ENCODE measurements around the gene TRIM69.
"Not testable (repeated sequence)": the region's sequence is repeated elsewhere in the genome, so short reads cannot be mapped to it uniquely, and the experiment has no call there.

TRIM69 gene

GRCh38 chr15:44718180-44718926 is 18.0 kb upstream of the TRIM69 start:
- H3K36me3 ChIP-seq (ENCODE audit: control insufficient read depth, insufficient read depth, low read length): peaks cover 28% of the 10 kb centered on the region
- H3K4me1 ChIP-seq (ENCODE audit: control insufficient read depth, insufficient read depth, low read length): no peaks in the 10 kb centered on the region
- H3K27ac ChIP-seq (ENCODE audit: low read depth, low read length): no peak overlapping the region
- H3K9me3 ChIP-seq (ENCODE audit: control insufficient read depth, insufficient read depth, low read length): no peaks in the 10 kb centered on the region
- no peaks in the 10 kb centered on the region for H3K27me3 ChIP-seq (ENCODE audit: control insufficient read depth, insufficient read depth, low read length)
- H3K4me3 ChIP-seq (ENCODE audit: low read depth, low read length): no peak overlapping the region
- no peak overlapping the region for H3K9ac ChIP-seq (ENCODE audit: low read depth, low read length)

- Histone ChIP-seq H3K27me3 (ENCODE audit: control insufficient read depth, insufficient read depth, low read length) (no peaks in the 10 kb centered on the region), H3K36me3 (ENCODE audit: control insufficient read depth, insufficient read depth, low read length) (peaks cover 28% of the 10 kb centered on the region), H3K27ac (ENCODE audit: low read depth, low read length) (no peak overlapping the region), H3K4me3 (ENCODE audit: low read depth, low read length) (no peak overlapping the region), H3K9ac (ENCODE audit: low read depth, low read length) (no peak overlapping the region), H3K4me1 (ENCODE audit: control insufficient read depth, insufficient read depth, low read length) (no peaks in the 10 kb centered on the region), H3K9me3 (ENCODE audit: control insufficient read depth, insufficient read depth, low read length) (no peaks in the 10 kb centered on the region)
Measured at GRCh38 chr15:44718927-44719292, 17.4 kb upstream of the TRIM69 start.

- Histone ChIP-seq H3K27ac (ENCODE audit: low read depth, low read length) (no peak overlapping the region), H3K4me3 (ENCODE audit: low read depth, low read length) (no peak overlapping the region), H3K9me3 (ENCODE audit: control insufficient read depth, insufficient read depth, low read length) (no peaks in the 10 kb centered on the region), H3K27me3 (ENCODE audit: control insufficient read depth, insufficient read depth, low read length) (no peaks in the 10 kb centered on the region), H3K9ac (ENCODE audit: low read depth, low read length) (no peak overlapping the region), H3K4me1 (ENCODE audit: control insufficient read depth, insufficient read depth, low read length) (no peaks in the 10 kb centered on the region), H3K36me3 (ENCODE audit: control insufficient read depth, insufficient read depth, low read length) (peaks cover 28% of the 10 kb centered on the region)
Measured at GRCh38 chr15:44719293-44719999, 16.9 kb upstream of the TRIM69 start.

GRCh38 chr15:44720000-44720435 is 16.3 kb upstream of the TRIM69 start:
- not testable (repeated sequence) for H3K27me3 ChIP-seq (ENCODE audit: control insufficient read depth, insufficient read depth, low read length); H3K4me3 ChIP-seq (ENCODE audit: low read depth, low read length); H3K9ac ChIP-seq (ENCODE audit: low read depth, low read length); H3K9me3 ChIP-seq (ENCODE audit: control insufficient read depth, insufficient read depth, low read length); H3K4me1 ChIP-seq (ENCODE audit: control insufficient read depth, insufficient read depth, low read length); H3K27ac ChIP-seq (ENCODE audit: low read depth, low read length)
- H3K36me3 ChIP-seq (ENCODE audit: control insufficient read depth, insufficient read depth, low read length): peaks cover 28% of the 10 kb centered on the region

GRCh38 chr15:44720460-44721176 is 15.7 kb upstream of the TRIM69 start:
- Histone ChIP-seq H3K4me1 (ENCODE audit: control insufficient read depth, insufficient read depth, low read length) (no peaks in the 10 kb centered on the region), H3K9me3 (ENCODE audit: control insufficient read depth, insufficient read depth, low read length) (no peaks in the 10 kb centered on the region), H3K36me3 (ENCODE audit: control insufficient read depth, insufficient read depth, low read length) (peaks cover 26% of the 10 kb centered on the region), H3K9ac (ENCODE audit: low read depth, low read length) (no peak overlapping the region), H3K27me3 (ENCODE audit: control insufficient read depth, insufficient read depth, low read length) (no peaks in the 10 kb centered on the region), H3K27ac (ENCODE audit: low read depth, low read length) (no peak overlapping the region), H3K4me3 (ENCODE audit: low read depth, low read length) (no peak overlapping the region)

- Histone ChIP-seq H3K27ac (ENCODE audit: low read depth, low read length) (no peak overlapping the region), H3K9me3 (ENCODE audit: control insufficient read depth, insufficient read depth, low read length) (no peaks in the 10 kb centered on the region), H3K4me3 (ENCODE audit: low read depth, low read length) (no peak overlapping the region), H3K36me3 (ENCODE audit: control insufficient read depth, insufficient read depth, low read length) (peaks cover 12% of the 10 kb centered on the region), H3K4me1 (ENCODE audit: control insufficient read depth, insufficient read depth, low read length) (peaks cover 11% of the 10 kb centered on the region), H3K9ac (ENCODE audit: low read depth, low read length) (no peak overlapping the region), H3K27me3 (ENCODE audit: control insufficient read depth, insufficient read depth, low read length) (no peaks in the 10 kb centered on the region)
Measured at GRCh38 chr15:44722011-44722410, 14.3 kb upstream of the TRIM69 start.

GRCh38 chr15:44726136-44726535 is 10.2 kb upstream of the TRIM69 start:
- H3K9ac ChIP-seq (ENCODE audit: low read depth, low read length): no peak overlapping the region; the same call in 1 of the 2 replicates
- peaks cover 18% of the 10 kb centered on the region for H3K4me1 ChIP-seq (ENCODE audit: control insufficient read depth, insufficient read depth, low read length)
- no peak overlapping the region for H3K4me3 ChIP-seq (ENCODE audit: low read depth, low read length)

GRCh38 chr15:44726568-44727484 is 9.5 kb upstream of the TRIM69 start:
- H3K4me1 ChIP-seq (ENCODE audit: control insufficient read depth, insufficient read depth, low read length): peaks cover 18% of the 10 kb centered on the region
- peak overlapping the region; percentile 78 for H3K27ac ChIP-seq (ENCODE audit: low read depth, low read length)
- H3K36me3 ChIP-seq (ENCODE audit: control insufficient read depth, insufficient read depth, low read length): peaks cover 6% of the 10 kb centered on the region; the same call in 1 of the 2 replicates
- H3K27me3 ChIP-seq (ENCODE audit: control insufficient read depth, insufficient read depth, low read length): no peaks in the 10 kb centered on the region
- no peak overlapping the region for H3K4me3 ChIP-seq (ENCODE audit: low read depth, low read length)
- H3K9me3 ChIP-seq (ENCODE audit: control insufficient read depth, insufficient read depth, low read length): no peaks in the 10 kb centered on the region
- no peak overlapping the region; the same call in 1 of the 2 replicates for H3K9ac ChIP-seq (ENCODE audit: low read depth, low read length)

More at GRCh38 chr15:44726136-44726535, 10.2 kb upstream of the TRIM69 start:
- peak overlapping the region; percentile 78 for H3K27ac ChIP-seq (ENCODE audit: low read depth, low read length)
- no peaks in the 10 kb centered on the region for H3K36me3 ChIP-seq (ENCODE audit: control insufficient read depth, insufficient read depth, low read length)
- no peaks in the 10 kb centered on the region for H3K9me3 ChIP-seq (ENCODE audit: control insufficient read depth, insufficient read depth, low read length)
- H3K27me3 ChIP-seq (ENCODE audit: control insufficient read depth, insufficient read depth, low read length): no peaks in the 10 kb centered on the region

GRCh38 chr15:44727485-44728231 is 8.7 kb upstream of the TRIM69 start:
- Histone ChIP-seq H3K9ac (ENCODE audit: low read depth, low read length) (no peak overlapping the region), H3K36me3 (ENCODE audit: control insufficient read depth, insufficient read depth, low read length) (peaks cover 6% of the 10 kb centered on the region; the same call in 1 of the 2 replicates), H3K4me3 (ENCODE audit: low read depth, low read length) (peak overlapping the region; percentile 81; the same call in 1 of the 2 replicates), H3K4me1 (ENCODE audit: control insufficient read depth, insufficient read depth, low read length) (peaks cover 18% of the 10 kb centered on the region), H3K27me3 (ENCODE audit: control insufficient read depth, insufficient read depth, low read length) (no peaks in the 10 kb centered on the region), H3K27ac (ENCODE audit: low read depth, low read length) (peak overlapping the region; percentile 97), H3K9me3 (ENCODE audit: control insufficient read depth, insufficient read depth, low read length) (no peaks in the 10 kb centered on the region)

- peak overlapping the region; percentile 28; the same call in 1 of the 2 replicates for H3K9ac ChIP-seq (ENCODE audit: low read depth, low read length)
- not testable (repeated sequence) for H3K9me3 ChIP-seq (ENCODE audit: control insufficient read depth, insufficient read depth, low read length); H3K36me3 ChIP-seq (ENCODE audit: control insufficient read depth, insufficient read depth, low read length); H3K27me3 ChIP-seq (ENCODE audit: control insufficient read depth, insufficient read depth, low read length)
- peaks cover 18% of the 10 kb centered on the region for H3K4me1 ChIP-seq (ENCODE audit: control insufficient read depth, insufficient read depth, low read length)
- H3K27ac ChIP-seq (ENCODE audit: low read depth, low read length): peak overlapping the region; percentile 97
- H3K4me3 ChIP-seq (ENCODE audit: low read depth, low read length): peak overlapping the region; percentile 81
Measured at GRCh38 chr15:44728232-44728575, 8.1 kb upstream of the TRIM69 start.
